HepG2 (cell line): ENCODE measurements around the gene HMCN2. TPM values are rescaled to one million over a fixed set of nuclear protein-coding genes. Genes with fewer than 3 reads are reported as not detected.

ENCODE experiments used
- HBP1 ChIP-seq: IDR thresholded peaks from 2 replicates; pipeline ENCODE4 v1.6.1; 2016; ENCODE audit warnings: low read depth, control low read depth
- NFATC3 ChIP-seq: sonication (generic); formaldehyde crosslinking; IDR thresholded peaks from 2 replicates; pipeline ENCODE4 v1.5.1; 2020; ENCODE audit warnings: mild to moderate bottlenecking, missing genetic modification reagents
- NKX3-1 ChIP-seq: sonication (generic); formaldehyde crosslinking; IDR thresholded peaks from 2 replicates; pipeline ENCODE4 v1.5.0; 2020; ENCODE audit warnings: missing genetic modification reagents
- PITX1 ChIP-seq: sonication (generic); formaldehyde crosslinking; IDR thresholded peaks from 2 replicates; pipeline ENCODE4 v1.5.1; 2020; ENCODE audit warnings: mild to moderate bottlenecking, missing genetic modification reagents
- POGZ ChIP-seq: sonication (generic); formaldehyde crosslinking; IDR thresholded peaks from 2 replicates; pipeline ENCODE4 v1.4.0; 2020; ENCODE audit warnings: mild to moderate bottlenecking, missing genetic modification reagents
- REST ChIP-seq, 2 experiments: IDR thresholded peaks; 2 replicates each; pipeline ENCODE4 v1.6.1; 2011 to 2012; ENCODE audit warnings: low read length in 2 of 2, borderline replicate concordance in 1 of 2, low read depth in 1 of 2, mild to moderate bottlenecking in 1 of 2, moderate library complexity in 1 of 2
- SAFB2 ChIP-seq: sonication (generic); formaldehyde crosslinking; IDR thresholded peaks from 2 replicates; pipeline ENCODE4 v1.5.1; 2020; ENCODE audit warnings: missing genetic modification reagents, low read depth, mild to moderate bottlenecking, borderline replicate concordance
- SIN3B ChIP-seq: fragments of 150-350 bp; IDR thresholded peaks from 2 replicates; pipeline ENCODE4 v1.6.1; 2014; ENCODE audit warnings: low read length
- SIX4 ChIP-seq: sonication (generic); formaldehyde crosslinking; IDR thresholded peaks from 2 replicates; pipeline ENCODE4 v1.4.0; 2020; ENCODE audit warnings: missing genetic modification reagents
- ZBTB20 ChIP-seq: sonication (generic); formaldehyde crosslinking; IDR thresholded peaks from 2 replicates; pipeline ENCODE4 v1.8.1; 2023; ENCODE audit warnings: missing genetic modification reagents, low read depth, mild to moderate bottlenecking, borderline replicate concordance
- ZFX ChIP-seq: sonication (generic); formaldehyde crosslinking; IDR thresholded peaks from 2 replicates; pipeline ENCODE4 v1.4.0; 2020; ENCODE audit warnings: mild to moderate bottlenecking, low read depth, missing genetic modification reagents, moderate library complexity
- ZNF224 ChIP-seq: sonication (generic); formaldehyde crosslinking; IDR thresholded peaks from 2 replicates; pipeline ENCODE4 v1.5.0; 2020; ENCODE audit warnings: mild to moderate bottlenecking, missing genetic modification reagents
- ZNF333 ChIP-seq: sonication (generic); formaldehyde crosslinking; IDR thresholded peaks from 2 replicates; pipeline ENCODE4 v1.4.0; 2020; ENCODE audit warnings: mild to moderate bottlenecking, missing genetic modification reagents, borderline replicate concordance
- ZNF678 ChIP-seq: sonication (generic); formaldehyde crosslinking; IDR thresholded peaks from 2 replicates; pipeline ENCODE4 v1.4.0; 2020; ENCODE audit warnings: mild to moderate bottlenecking, missing genetic modification reagents
- ZNF687 ChIP-seq: sonication (generic); formaldehyde crosslinking; IDR thresholded peaks from 2 replicates; pipeline ENCODE4 v1.5.1; 2020; ENCODE audit warnings: mild to moderate bottlenecking, missing genetic modification reagents, moderate library complexity
- ZNF781 ChIP-seq: sonication (generic); formaldehyde crosslinking; IDR thresholded peaks from 2 replicates; pipeline ENCODE4 v1.5.1; 2020; ENCODE audit warnings: borderline replicate concordance, mild to moderate bottlenecking, missing genetic modification reagents; ENCODE audit errors: not compliant biosample characterization
- ZNF850 ChIP-seq: sonication (generic); formaldehyde crosslinking; conservative IDR thresholded peaks from 2 replicates; pipeline ENCODE4 v1.9.0; 2021; ENCODE audit warnings: mild to moderate bottlenecking, missing genetic modification reagents
- polyA plus RNA-seq, 8 experiments: library from polyadenylated mRNA; depleted of rRNA in 3 of 8; stranded (reverse) in 7 of 8; unstranded in 1 of 8; fragments of >200 nt; fragmentation: Illumina TruSeq in 4 of 8; extraction: Trizol in 4 of 8; gene quantifications; 2 replicates each; pipeline versions ENCODE4 v1.2.1 to v1.2.3, GENCODE V29; 2011 to 2016; ENCODE audit warnings: low read depth in 4 of 8, missing spikeins in 1 of 8, mixed read lengths in 1 of 8; ENCODE audit not compliant: insufficient read depth in 1 of 8
- total RNA-seq, 5 experiments: library from RNA; depleted of rRNA; stranded (reverse); fragments of >200 nt; fragmentation: Illumina TruSeq; extraction: Trizol; gene quantifications; 2 replicates each; pipeline ENCODE4 v1.2.3, GENCODE V29; 2016; ENCODE audit warnings: low read depth in 1 of 5

HMCN2 gene
- total and polyA plus RNA-seq, 2 of the 13 experiments (the other 11 are each of a cell fraction or from before 2014, with no cell fraction given), result 0.09 TPM; not detected in 1

GRCh38 chr9:130445268-130445983 lies 179.9 kb downstream of the HMCN2 start (continued):
- TF ChIP-seq REST (IDR thresholded peaks at IDR 0.05; ENCODE audit: borderline replicate concordance in 1 of 2, low read depth in 1 of 2, low read length in 2 of 2) (no peak), ZNF850 (CRISPR knock-in tag) (no peak), ZBTB20 (CRISPR knock-in tag) (peak; percentile 30; the same call in 1 of the 2 replicates), ZNF224 (CRISPR knock-in tag) (no peak), NFATC3 (CRISPR knock-in tag) (no peak), SAFB2 (CRISPR knock-in tag) (no peak; the same call in none of the 2 replicates), ZNF687 (CRISPR knock-in tag) (peak; percentile 54; the same call in 1 of the 2 replicates), HBP1 (CRISPR knock-in tag) (no peak), NKX3-1 (CRISPR knock-in tag) (no peak), POGZ (CRISPR knock-in tag) (no peak), SIN3B (no peak), ZNF678 (CRISPR knock-in tag) (no peak), ZFX (CRISPR knock-in tag) (peak; percentile 6; the same call in 1 of the 2 replicates), PITX1 (CRISPR knock-in tag) (0 out of 2 replicates have a peak, but pooled peaks have one; percentile 20), SIX4 (CRISPR knock-in tag) (no peak), ZNF781 (peak; percentile 50), ZNF333 (CRISPR knock-in tag) (no peak)
